ENCODE data around the gene ALDH1A1. TPM values are rescaled to one million over a fixed set of nuclear protein-coding genes. Genes with fewer than 3 reads are reported as not detected.

Gene ALDH1A1
- total RNA-seq, 1 donor from 2014 or later: 10.9 TPM

- H3K4me1 Mint-ChIP-seq: peaks cover 6% of the 10 kb centered on the region
- H3K27ac Mint-ChIP-seq: no peak overlapping the region
- H3K4me3 Mint-ChIP-seq: no peak overlapping the region
- no peak for DNase-seq (ENCODE audit: low spot score in 2 of 2, unreplicated experiment in 2 of 2)
- no peak for TF ChIP-seq CTCF (IDR thresholded peaks at IDR 0.05; ENCODE audit: unreplicated experiment)
- no peaks in the 10 kb centered on the region for H3K9me3 Mint-ChIP-seq
- H3K36me3 Mint-ChIP-seq: no peaks in the 10 kb centered on the region
- no peaks in the 10 kb centered on the region for H3K27me3 Mint-ChIP-seq (ENCODE audit: low read depth)
These were observed 47.1 kb downstream of the ALDH1A1 start for GRCh38 chr9:72905514-72906480.

- Mint-ChIP-seq H3K27ac (no peak overlapping the region), H3K27me3 (ENCODE audit: low read depth) (no peaks in the 10 kb centered on the region), H3K4me1 (peaks cover 6% of the 10 kb centered on the region), H3K4me3 (no peak overlapping the region), H3K36me3 (no peaks in the 10 kb centered on the region), H3K9me3 (no peaks in the 10 kb centered on the region)
- DNase-seq (ENCODE audit: low spot score in 2 of 2, unreplicated experiment in 2 of 2): no peak
- TF ChIP-seq CTCF (IDR thresholded peaks at IDR 0.05; ENCODE audit: unreplicated experiment): no peak
These were observed 48.4 kb downstream of the ALDH1A1 start for GRCh38 chr9:72904267-72905093.

GRCh38 chr9:72903103-72903502 lies 49.8 kb downstream of the ALDH1A1 start:
- no peaks in the 10 kb centered on the region for H3K27me3 Mint-ChIP-seq (ENCODE audit: low read depth)
- H3K36me3 Mint-ChIP-seq: no peaks in the 10 kb centered on the region
- no peak for DNase-seq (ENCODE audit: low spot score in 2 of 2, unreplicated experiment in 2 of 2)
- TF ChIP-seq CTCF (IDR thresholded peaks at IDR 0.05; ENCODE audit: unreplicated experiment): no peak
- no peaks in the 10 kb centered on the region for H3K9me3 Mint-ChIP-seq
- peaks cover 9% of the 10 kb centered on the region for H3K4me1 Mint-ChIP-seq
- H3K4me3 Mint-ChIP-seq: no peak overlapping the region
- H3K27ac Mint-ChIP-seq: no peak overlapping the region

- H3K27me3 Mint-ChIP-seq (ENCODE audit: low read depth): no peaks in the 10 kb centered on the region
- H3K9me3 Mint-ChIP-seq: no peaks in the 10 kb centered on the region
- no peak overlapping the region for H3K27ac Mint-ChIP-seq
- H3K36me3 Mint-ChIP-seq: no peaks in the 10 kb centered on the region
- TF ChIP-seq CTCF (IDR thresholded peaks at IDR 0.05; ENCODE audit: unreplicated experiment): no peak
- H3K4me1 Mint-ChIP-seq: peaks cover 5% of the 10 kb centered on the region
- no peak for DNase-seq (ENCODE audit: low spot score in 2 of 2, unreplicated experiment in 2 of 2)
- H3K4me3 Mint-ChIP-seq: no peak overlapping the region
These were observed 50.6 kb downstream of the ALDH1A1 start for GRCh38 chr9:72902268-72902667.

- no peak for DNase-seq (ENCODE audit: low spot score in 2 of 2, unreplicated experiment in 2 of 2)
- no peak for TF ChIP-seq CTCF (IDR thresholded peaks at IDR 0.05; ENCODE audit: unreplicated experiment)
- Mint-ChIP-seq H3K27me3 (ENCODE audit: low read depth) (no peaks in the 10 kb centered on the region), H3K9me3 (no peaks in the 10 kb centered on the region), H3K27ac (no peak overlapping the region), H3K4me1 (peaks cover 3% of the 10 kb centered on the region), H3K36me3 (no peaks in the 10 kb centered on the region), H3K4me3 (no peak overlapping the region)
These were observed 52.9 kb downstream of the ALDH1A1 start for GRCh38 chr9:72899734-72900477.

Measured in mesothelial cell of epicardium (in vitro differentiated cells).